Activated CD8-positive, alpha-beta memory T cell treated with anti-CD3 and anti-CD28 coated beads, Interleukin-2, amount 50 U/mL, for 1 hour (primary cell): ENCODE results near the gene LLGL1.

Source experiments
- DNase-seq: peaks from one replicate; pipeline ENCODE4 v3.0.0-alpha.2; 2020; ENCODE audit errors: extremely low read depth

The LLGL1 gene

GRCh38 chr17:18229771-18230170 lies 4.3 kb downstream of the LLGL1 start:
- DNase-seq = no peak

DNA sequence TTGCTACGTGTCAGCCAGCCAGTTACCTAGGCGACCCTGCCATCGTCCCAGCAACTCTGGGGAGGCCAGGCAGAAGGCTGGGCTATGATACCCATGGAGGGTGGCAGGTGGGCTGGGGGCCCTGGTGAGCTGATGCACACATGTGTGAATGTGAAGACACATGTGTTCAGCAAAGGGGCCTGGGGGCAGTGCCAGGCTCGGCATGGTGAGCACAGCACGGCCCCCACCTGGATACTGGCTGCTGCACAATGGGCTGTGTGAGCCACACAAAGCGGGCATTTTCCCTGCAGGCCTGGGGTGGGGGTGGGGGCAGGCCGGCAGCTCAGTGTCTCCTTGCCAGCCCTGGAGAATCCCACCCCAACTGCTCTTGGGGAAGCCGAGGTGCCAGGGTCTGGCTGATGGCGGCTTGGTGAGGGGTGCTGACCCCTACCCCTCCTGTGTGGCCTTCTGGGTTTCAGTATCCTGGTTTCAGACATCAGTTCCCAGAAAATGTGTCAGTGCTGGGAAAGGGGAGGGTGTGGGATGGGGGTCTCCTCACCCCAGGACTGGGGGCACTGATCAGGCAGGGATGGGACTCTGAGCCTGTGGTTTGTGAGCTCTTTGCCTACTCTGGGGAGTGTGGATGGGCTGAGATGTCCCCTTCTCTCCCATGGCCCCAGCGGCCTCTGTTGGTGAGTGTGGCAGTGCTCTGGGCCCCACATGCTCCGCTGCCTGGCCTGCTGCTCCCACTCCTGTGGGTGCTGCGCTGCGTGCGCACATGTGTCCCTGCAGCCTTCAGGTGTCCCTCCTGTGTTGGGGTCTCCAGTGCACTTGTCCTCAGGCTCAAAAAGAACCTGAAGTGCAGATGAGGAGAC lies 5.1 kb downstream of the LLGL1 start:
- DNase-seq = no peak

DNA sequence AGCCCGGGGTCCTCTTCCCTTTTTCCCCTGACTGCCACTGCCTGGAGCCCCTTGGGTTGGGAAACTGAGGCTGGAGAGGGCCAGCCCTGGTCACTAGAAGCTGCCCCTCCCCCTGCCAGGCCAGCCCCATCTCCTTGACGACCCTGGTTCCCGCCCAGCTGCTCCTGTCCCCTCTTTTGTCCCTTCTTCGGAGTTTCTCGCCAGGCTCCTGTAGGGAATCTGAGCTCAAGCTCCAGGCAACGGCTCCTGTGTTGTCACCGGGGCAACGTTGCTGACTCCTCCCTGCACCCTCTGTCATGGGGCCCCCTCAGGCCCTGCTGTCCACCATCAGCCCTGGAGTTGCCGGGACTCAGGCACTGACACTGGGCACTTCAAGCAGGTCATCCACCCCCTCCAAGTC lies 5.7 kb downstream of the LLGL1 start:
- no peak for DNase-seq

DNA sequence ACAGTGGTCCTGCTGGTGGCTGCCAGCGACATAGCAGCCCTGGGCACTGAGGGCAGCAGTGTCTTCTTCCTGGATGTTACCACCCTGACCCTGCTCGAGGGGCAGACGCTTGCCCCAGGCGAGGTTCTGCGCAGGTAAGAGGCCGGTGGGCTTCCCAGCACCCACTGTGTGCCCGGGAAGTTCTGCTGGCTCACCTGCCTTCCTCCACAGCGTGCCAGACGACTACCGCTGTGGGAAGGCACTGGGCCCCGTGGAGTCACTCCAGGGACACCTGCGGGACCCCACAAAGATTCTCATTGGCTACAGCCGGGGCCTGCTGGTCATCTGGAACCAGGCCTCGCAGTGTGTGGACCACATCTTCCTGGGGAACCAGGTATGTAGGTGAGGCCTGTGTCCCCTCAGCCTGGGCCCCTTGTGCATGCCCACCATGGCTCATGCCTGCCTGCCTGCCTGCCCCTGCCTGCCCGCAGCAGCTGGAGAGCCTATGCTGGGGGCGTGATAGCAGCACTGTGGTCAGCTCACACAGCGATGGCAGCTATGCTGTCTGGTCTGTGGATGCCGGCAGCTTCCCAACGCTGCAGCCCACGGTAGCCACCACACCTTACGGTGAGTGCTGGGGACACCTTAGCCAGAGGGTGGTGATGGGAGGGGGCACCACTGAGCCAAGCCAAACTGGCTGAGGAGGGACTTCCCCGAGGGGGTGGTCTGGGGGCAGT lies 8.5 kb downstream of the LLGL1 start:
- no peak for DNase-seq

DNA sequence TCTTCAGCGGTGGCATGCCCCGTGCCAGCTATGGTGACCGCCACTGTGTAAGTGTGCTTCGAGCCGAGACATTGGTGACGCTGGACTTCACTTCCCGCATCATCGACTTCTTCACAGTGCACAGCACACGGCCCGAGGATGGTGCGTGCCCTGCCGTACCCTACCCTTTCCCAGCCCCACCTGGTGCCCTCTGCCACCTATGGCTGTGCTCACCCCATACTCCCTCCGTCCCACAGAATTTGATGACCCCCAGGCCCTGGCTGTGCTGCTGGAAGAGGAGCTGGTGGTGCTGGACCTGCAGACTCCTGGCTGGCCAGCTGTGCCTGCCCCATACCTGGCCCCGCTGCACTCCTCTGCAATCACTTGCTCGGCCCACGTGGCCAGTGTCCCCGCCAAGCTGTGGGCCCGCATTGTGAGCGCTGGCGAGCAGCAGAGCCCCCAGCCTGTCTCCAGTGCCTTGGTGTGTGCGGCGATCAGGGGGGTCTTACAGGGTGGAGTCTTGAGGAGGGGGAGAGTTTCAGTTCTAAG lies 9.5 kb downstream of the LLGL1 start:
- DNase-seq = no peak

DNA sequence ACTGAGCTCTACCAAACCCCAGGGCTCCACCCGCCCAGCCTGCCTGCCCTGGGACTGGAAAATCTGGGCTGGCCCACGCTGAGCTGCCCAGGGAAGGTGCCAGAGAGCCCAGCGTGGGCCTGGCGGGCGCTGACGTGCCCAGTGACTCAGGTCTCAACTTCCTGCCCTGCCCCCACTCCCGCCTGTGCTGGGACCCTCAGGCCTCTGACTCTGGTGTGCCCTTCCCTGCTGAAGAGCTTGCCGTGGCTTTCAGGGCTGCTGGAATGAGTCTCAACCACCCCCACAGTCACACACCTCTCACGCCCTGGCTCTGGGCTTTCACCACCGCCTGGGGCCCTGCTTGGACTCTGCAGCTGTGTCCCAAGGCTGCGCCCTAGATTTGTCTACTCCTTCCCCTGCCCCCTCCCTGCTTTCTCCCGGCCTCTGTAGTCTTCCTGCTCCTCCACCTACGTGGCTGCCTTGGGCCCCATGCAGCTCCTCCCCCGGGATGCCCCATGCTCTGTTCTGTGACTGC lies 10.4 kb downstream of the LLGL1 start:
- DNase-seq = no peak

DNA sequence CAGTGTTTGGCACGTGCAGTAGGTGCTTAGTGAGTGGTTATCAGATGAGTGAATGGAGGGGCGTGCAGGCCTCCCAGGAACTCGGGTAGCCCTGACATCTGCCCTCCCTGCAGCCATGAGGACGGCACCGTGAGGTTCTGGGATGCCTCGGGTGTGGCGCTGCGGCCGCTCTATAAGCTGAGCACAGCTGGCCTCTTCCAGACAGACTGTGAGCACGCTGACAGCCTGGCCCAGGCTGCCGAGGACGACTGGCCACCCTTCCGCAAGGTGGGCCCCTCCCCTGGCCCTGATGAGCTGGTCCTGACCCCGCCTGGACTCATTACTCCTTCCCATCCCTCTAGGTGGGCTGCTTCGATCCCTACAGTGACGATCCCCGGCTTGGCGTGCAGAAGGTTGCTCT lies 11.1 kb downstream of the LLGL1 start:
- DNase-seq = no peak

DNA sequence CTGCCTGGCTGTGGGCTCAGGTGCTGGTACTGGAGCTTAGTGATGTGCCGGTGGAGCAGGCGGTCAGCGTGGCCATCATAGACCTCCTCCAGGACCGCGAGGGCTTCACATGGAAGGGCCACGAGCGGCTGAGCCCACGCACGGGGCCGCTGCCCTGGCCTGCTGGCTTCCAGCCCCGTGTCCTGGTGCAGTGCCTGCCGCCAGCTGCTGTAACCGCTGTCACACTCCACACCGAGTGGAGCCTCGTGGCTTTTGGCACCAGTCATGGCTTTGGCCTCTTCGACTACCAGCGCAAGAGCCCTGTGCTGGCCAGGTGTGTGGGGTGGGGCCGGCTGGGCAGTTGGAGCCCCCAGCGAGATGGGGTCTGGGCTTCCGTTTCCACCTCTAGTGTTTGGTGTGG lies 12.0 kb downstream of the LLGL1 start:
- DNase-seq = no peak

GRCh38 chr17:18238299-18238698 lies 12.9 kb downstream of the LLGL1 start:
- DNase-seq = no peak

GRCh38 chr17:18240449-18240848 lies 15.0 kb downstream of the LLGL1 start:
- no peak for DNase-seq

GRCh38 chr17:18241229-18241871 lies 15.9 kb downstream of the LLGL1 start:
- DNase-seq = no peak

- no peak for DNase-seq
Observed at GRCh38 chr17:18245038-18245776, 19.8 kb downstream of the LLGL1 start.

DNA sequence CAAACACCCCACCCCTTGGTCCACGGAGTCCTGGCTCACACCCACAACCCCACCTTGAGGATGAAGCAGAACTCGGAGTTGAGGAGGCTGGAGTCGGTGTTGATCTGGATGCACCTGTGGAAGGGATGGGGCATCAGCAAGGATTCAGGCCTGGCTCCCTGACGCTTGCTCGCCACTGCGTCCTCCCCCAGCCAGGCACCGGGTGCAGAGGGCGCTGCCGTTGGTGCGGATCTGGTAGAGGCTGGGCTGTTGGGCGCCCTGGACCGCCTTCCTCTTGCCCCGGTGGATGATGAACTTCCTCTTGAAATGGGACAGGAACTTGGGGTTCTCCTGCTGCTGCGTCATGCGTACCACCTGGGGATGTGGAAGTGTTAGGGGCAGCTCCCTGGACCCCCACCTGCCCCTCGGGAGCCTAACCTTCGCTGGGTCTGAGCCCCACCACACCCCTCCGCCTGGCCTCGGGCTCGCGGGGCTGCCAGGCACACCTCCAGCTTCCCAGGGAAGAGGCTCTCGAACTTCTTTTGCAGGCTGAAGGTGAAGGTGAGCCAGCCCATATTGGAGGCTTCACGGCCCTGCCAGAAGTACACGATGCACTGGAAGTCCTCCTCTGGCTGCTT lies 20.8 kb downstream of the LLGL1 start:
- DNase-seq = no peak

DNA sequence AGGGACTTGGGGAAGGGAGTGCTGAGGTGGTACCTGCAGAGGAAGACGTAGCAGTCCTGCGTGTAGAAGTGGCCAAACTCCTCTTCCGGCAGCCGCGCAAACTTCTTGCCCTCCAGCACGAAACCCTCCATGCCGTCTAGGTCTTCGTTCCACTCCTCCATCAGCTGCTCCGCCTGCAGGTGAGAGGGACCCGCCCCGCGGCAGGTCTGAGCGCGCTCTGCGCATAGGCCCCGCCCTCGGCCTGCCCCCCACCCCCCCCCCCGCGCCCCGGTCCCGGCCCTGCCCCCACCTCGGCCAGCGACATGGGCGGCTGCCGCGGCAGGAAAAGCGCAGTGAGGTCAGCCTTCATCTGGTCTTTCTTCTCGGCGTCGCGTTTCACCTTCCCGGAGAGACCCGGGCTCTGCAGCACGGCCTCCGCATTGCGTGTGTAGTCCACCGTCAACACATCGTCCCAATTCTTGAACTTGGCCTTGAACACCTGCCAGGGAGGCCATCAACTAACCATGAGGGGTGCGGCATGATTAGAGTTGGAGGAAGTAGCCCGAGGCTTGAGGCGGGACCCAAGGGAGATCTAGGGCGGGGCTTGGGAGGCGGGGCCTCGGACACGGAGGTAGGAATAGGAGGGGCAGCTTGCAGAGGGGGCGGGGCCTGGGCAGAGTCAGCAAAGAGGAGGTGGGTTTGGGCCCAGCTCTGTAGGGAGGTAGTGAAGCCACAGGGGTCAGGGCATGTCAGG lies 21.6 kb downstream of the LLGL1 start:
- no peak for DNase-seq

- no peak for DNase-seq
Observed at GRCh38 chr17:18247613-18248001, 22.2 kb downstream of the LLGL1 start.

- DNase-seq = no peak
Observed at GRCh38 chr17:18248300-18248731, 22.9 kb downstream of the LLGL1 start.

DNA sequence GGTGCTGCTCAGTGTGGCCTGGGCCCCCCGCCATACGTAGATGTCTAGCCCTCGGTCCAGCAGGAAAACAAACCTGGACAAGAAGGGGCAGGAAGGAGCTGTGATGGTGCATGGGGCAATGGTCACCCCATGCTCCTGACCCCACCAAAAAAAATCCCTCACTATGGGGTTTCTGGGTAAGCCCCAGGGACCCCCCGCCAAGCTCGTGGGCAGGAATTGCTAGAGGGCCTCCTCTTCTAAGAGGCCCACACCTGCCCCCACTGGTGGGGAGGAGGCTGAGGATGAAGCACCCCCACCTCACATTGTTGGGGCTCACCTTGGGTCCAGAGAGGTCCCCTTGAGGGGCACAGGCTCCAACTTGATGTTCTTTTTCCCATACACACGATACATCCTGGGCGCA lies 23.4 kb downstream of the LLGL1 start:
- no peak for DNase-seq

- no peak for DNase-seq
Observed at GRCh38 chr17:18250259-18250658, 24.8 kb downstream of the LLGL1 start.

DNA sequence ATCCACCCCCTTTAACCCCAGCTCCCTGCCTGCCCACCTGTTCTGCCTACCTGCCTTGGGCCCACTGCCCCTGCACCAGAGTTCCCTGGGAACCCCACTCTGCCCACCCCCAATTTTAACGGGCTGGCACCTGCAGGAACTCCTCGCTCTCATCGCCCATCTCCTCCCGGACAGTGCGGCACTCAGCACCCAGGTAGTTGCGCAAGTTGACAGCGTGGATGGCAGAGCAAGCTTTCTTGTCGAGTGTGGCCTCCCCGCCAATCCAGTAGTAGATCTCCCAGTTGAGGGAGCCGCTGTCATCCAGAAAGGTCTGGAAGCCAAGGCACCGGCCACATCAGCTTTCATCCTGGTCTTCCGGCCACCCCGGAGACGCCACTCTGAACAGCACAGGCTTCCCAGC lies 25.3 kb downstream of the LLGL1 start:
- DNase-seq = no peak

DNA sequence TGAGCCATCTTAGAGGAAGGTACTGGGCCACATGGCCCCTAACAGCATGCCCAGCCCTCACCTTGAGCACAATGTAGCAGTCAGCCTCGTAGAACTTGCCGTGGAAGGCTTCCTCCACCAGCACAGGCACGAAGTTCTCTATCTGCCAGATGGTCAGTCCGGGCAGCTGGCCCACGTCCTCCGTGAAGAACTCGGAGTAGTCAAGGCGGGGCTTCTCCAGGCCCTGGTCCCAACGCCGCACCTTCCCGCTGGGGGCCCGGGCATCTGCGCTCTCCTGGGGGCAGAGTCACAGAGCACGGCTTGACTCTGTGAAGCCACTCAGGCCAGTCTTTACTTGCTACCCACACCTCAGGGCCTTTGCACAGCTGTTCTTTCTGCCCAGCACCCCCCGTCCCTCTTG lies 25.8 kb downstream of the LLGL1 start:
- no peak for DNase-seq
